Uterine smooth muscle cell (primary cell): ENCODE measurements around the gene STRADA. TPM values are rescaled to one million over a fixed set of nuclear protein-coding genes. Genes with fewer than 3 reads are reported as not detected.

Experiments used
- total RNA-seq: library from RNA; depleted of rRNA; stranded (reverse); fragments of >200 nt; gene quantifications from 2 replicates; pipeline ENCODE4 v1.2.3, GENCODE V29; 2014

The STRADA gene
- 18.8 and 22.4 TPM in 2 replicates for total RNA-seq

DNA sequence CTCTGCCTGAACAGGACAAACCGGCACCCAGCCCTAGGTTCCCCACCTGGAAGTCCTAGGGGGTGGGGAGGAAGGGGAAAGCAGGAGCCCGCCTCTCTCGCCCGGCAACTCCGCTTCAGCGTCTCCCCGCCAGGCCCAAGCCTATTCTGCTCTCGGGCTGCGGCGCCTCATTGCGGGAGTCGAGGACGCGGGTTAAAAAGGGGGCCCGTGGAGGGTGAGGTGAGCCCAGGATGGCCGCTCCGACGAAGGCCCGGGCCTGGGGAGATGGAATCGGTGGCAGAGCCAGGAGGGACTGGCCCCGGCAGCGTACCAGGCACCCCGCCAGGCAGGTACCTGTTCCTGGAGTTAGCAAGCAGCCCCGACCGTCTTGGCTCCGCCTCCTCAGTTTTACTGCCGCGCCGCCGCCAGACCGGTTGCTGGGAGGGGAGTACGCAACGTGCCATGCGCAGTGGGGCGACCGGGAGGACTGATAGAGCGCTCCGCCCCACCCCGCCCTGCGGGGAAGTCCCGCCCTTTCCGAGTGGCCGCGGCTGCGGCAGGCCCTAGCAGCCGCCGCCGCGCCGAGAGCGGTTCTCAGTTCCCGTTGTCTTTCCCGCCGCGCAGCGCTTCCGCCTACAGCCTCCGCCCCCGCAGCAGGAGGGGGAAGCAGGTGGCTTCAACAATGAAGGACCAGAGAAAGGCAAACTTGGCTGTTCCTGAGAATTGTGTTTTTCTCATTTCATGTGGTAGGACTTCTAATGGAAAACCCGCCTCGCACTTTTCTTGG is at the start of gene STRADA:
STRADA (minus strand) TSS at position 392 of the 766 bp plus-strand sequence. CDS start 13,430 bp downstream, outside the sequence.

DNA sequence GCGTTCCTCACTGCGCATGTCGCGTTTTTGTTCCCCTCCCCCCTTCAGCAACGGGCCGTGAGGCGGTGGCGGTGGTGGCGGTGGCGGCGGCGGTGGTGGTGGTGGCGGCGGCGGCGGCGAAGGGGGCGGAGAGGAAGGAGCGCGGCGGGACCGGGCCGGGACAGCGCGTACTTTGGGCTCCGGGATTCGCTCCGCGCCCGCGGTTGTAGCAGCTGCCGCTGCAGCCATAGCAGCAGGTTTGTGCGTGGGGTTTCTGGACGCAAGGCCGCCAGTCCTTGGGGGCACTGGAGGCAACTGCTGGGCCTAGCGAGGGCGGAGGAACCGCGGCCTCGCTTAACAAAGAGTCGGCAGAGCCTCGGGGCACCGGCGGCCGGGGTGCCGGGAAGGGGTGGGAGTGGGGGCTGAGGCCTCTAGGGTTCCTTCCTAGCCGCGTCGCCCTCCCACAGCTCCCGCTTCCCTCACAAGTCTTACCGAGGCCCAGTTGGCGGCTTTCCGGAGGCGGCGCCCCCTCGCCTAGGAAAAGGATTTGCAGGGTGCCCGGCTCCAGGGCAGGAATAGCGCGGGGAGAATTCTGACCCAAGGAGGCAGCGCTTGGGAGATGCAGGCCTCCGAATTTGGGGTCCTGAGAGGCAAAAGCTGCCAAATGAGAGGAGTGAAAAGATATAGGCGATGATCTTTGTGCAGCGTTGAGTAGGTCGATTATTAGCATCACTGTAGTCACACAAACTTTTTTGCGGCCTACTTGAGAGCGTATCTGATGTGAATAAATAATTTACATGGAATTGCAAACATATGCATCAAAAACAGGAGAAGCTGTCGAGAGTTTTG is 32.8 kb upstream of the STRADA start, which contains the start of gene DDX42:
DDX42 (plus strand) TSS at position 30 of the 828 bp plus-strand sequence. CDS start 12,880 bp downstream, outside the sequence.

GRCh38 chr17:63773272-63774140 is 31.9 kb upstream of the STRADA start, which contains the start of gene CCDC47:
TSS of gene CCDC47 (minus strand) at chr17:63773597. CDS start at chr17:63766175, 7,422 bp downstream.

GRCh38 chr17:63699638-63700527 is 41.7 kb downstream of the STRADA start, which contains the start of gene LIMD2:
TSS of gene LIMD2 (minus strand) at chr17:63700125. CDS start at chr17:63699298, 827 bp downstream.

Other genes with a start within 250 kb of the STRADA start
- not detected in 2 replicates for gene KCNH6, start 218.4 kb downstream of the STRADA start, total RNA-seq
- 15.6 and 23.1 TPM in 2 replicates for gene DCAF7, start 191.3 kb downstream of the STRADA start, total RNA-seq
- gene TACO1, start 140.9 kb downstream of the STRADA start, total RNA-seq = 18.0 and 23.0 TPM in 2 replicates
- 32.1 and 36.3 TPM in 2 replicates for gene MAP3K3, start 119.4 kb downstream of the STRADA start, total RNA-seq
- gene LIMD2, start 41.7 kb downstream of the STRADA start, total RNA-seq = 2.5 and 2.8 TPM in 2 replicates
- 88.6 and 100 TPM in 2 replicates for gene CCDC47, start 31.8 kb upstream of the STRADA start, total RNA-seq
- gene DDX42, start 32.4 kb upstream of the STRADA start, total RNA-seq = 75.2 and 78.4 TPM in 2 replicates
- 54.9 and 99.6 TPM in 2 replicates for gene PSMC5, start 85.6 kb upstream of the STRADA start, total RNA-seq
- gene FTSJ3, start 85.9 kb upstream of the STRADA start, total RNA-seq = 63.1 and 73.0 TPM in 2 replicates
- gene SMARCD2, start 100.9 kb upstream of the STRADA start, total RNA-seq = 78.2 and 108 TPM in 2 replicates
- gene CSH2, start 131.9 kb upstream of the STRADA start, total RNA-seq = under 0.01 TPM in 1 of 2 replicates, not detected in the other
- not detected in 2 replicates for gene GH2, start 140.1 kb upstream of the STRADA start, total RNA-seq
- gene CSH1, start 154.8 kb upstream of the STRADA start, total RNA-seq = not detected in 2 replicates
- gene CSHL1, start 169.5 kb upstream of the STRADA start, total RNA-seq = not detected in 2 replicates
- gene GH1, start 177.0 kb upstream of the STRADA start, total RNA-seq = not detected in 2 replicates
- gene CD79B, start 190.5 kb upstream of the STRADA start, total RNA-seq = 0.12 TPM in 1 of 2 replicates, not detected in the other
- under 0.01 TPM in 2 replicates for gene SCN4A, start 231.1 kb upstream of the STRADA start, total RNA-seq